ENCODE data around the gene EOMES.

DNA sequence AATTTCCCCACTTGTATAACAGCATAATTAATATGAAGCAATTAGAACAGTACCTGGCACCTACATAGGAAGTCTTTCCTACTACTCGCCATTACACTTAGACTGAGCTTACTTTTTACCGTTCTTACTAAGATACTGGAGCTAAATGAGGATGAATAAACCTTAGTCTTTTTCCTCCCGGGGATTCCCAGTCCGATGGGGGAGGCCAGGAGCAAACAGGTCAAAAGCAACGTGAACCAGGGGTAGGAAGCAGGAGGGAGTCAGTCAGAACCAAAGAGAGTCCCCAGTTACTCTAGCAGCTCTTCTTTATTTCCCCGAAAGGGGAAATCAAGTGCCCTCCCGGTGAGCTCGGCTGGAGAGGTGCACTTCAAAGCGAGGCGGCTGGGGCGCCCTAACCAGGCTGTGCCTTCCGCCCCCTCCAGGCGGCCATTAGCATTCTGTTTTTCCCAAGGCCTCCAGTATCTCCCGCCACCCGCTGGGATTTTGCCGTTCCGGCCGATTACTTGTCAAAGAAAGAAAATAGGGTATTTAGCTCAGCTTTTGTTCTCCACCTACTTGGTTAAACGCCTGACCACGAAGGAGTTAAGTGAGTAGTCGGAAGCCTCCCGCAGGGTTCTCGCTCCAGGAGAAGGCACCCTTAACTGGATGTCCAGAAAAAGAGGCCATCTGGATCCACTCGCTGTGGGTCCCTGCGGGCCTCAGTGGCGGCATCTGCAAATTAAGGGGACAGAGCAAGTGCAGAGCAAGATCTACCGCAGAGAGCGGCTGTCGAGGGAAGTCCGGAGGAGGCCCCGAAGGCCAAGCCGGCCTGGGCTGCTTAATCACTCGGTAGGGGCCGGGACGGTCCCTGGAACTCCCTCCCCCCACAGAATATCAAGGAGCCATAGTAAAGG is 6.3 kb upstream of the EOMES start:
- TF ChIP-seq EZH2 (IDR thresholded peaks at IDR 0.05; ENCODE audit: borderline replicate concordance, low read depth, low read length, severe bottlenecking), result no peak
- TF ChIP-seq, protein P1, sequence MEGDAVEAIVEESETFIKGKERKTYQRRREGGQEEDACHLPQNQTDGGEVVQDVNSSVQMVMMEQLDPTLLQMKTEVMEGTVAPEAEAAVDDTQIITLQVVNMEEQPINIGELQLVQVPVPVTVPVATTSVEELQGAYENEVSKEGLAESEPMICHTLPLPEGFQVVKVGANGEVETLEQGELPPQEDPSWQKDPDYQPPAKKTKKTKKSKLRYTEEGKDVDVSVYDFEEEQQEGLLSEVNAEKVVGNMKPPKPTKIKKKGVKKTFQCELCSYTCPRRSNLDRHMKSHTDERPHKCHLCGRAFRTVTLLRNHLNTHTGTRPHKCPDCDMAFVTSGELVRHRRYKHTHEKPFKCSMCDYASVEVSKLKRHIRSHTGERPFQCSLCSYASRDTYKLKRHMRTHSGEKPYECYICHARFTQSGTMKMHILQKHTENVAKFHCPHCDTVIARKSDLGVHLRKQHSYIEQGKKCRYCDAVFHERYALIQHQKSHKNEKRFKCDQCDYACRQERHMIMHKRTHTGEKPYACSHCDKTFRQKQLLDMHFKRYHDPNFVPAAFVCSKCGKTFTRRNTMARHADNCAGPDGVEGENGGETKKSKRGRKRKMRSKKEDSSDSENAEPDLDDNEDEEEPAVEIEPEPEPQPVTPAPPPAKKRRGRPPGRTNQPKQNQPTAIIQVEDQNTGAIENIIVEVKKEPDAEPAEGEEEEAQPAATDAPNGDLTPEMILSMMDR (IDR thresholded peaks at IDR 0.05; ENCODE audit: borderline replicate concordance, extremely low read depth, low read length, poor library complexity, severe bottlenecking), result no peak

Measured in DND-41 (cell line).